Activated CD4-positive, alpha-beta memory T cell treated with anti-CD3 and anti-CD28 coated beads, Interleukin-2, amount 10 ng/mL, durations not matched to agents 7 days and 5 days (primary cell): ENCODE data around the gene TRANK1. TPM values are rescaled to one million over a fixed set of nuclear protein-coding genes. Genes with fewer than 3 reads are reported as not detected.

Source experiments
- CTCF ChIA-PET: fragments of 350-600 bp; sonication (Branson Sonifier 250); formaldehyde crosslinking; loops from one replicate; lab custom pipeline; 2021; ENCODE audit warnings: antibody characterized with exemption, inconsistent platforms; lab: Charles Lee
- POLR2A ChIA-PET: fragments of 350-600 bp; sonication (Branson Sonifier 250); formaldehyde crosslinking; loops from one replicate; lab custom pipeline; 2021; ENCODE audit warnings: antibody characterized with exemption; lab: Charles Lee
- DNase-seq: peaks from one replicate; pipeline ENCODE4 v3.0.0-alpha.2; 2020
- H3K27ac Mint-ChIP-seq: one replicate; pipeline ENCODE4 v1.8.0; 2021; ENCODE audit warnings: mild to moderate bottlenecking, mixed read lengths
- H3K27me3 Mint-ChIP-seq: one replicate; pipeline ENCODE4 v1.8.0; 2021; ENCODE audit warnings: mixed read lengths
- H3K36me3 Mint-ChIP-seq: one replicate; pipeline ENCODE4 v1.8.0; 2021; ENCODE audit warnings: low read depth, mixed read lengths
- H3K4me1 Mint-ChIP-seq: one replicate; pipeline ENCODE4 v1.8.0; 2021; ENCODE audit warnings: mixed read lengths
- H3K4me3 Mint-ChIP-seq: one replicate; pipeline ENCODE4 v1.8.0; 2021; ENCODE audit warnings: mild to moderate bottlenecking, mixed read lengths
- H3K9me3 Mint-ChIP-seq: one replicate; pipeline ENCODE4 v1.8.0; 2021; ENCODE audit warnings: mixed read lengths
- total RNA-seq, 2 experiments: library from RNA; stranded (reverse); gene quantifications; one replicate each; pipeline ENCODE4 v1.2.3, GENCODE V29; 2021

TRANK1 gene
- total RNA-seq, 2 experiments from 2014 or later = 78.6 to 85.4 TPM

- DNase-seq = no peak
- ChIA-PET CTCF (no interaction called here), POLR2A (interaction anchor here (3.7 kb wide), 1 partner anchor 119 kb away, joined by 23 read pairs; the partner anchor contains the start of genes EPM2AIP1 and MLH1)
- Mint-ChIP-seq H3K27ac (no peak overlapping the region), H3K4me3 (no peak overlapping the region), H3K9me3 (no peaks in the 10 kb centered on the region), H3K36me3 (peaks cover 31% of the 10 kb centered on the region), H3K4me1 (peaks cover 25% of the 10 kb centered on the region), H3K27me3 (peaks cover 5% of the 10 kb centered on the region)
Measured at GRCh38 chr3:36874424-36874823, 70.4 kb downstream of the TRANK1 start.

GRCh38 chr3:36871379-36872126 lies 73.3 kb downstream of the TRANK1 start:
- CTCF ChIA-PET = interaction anchor here (1.1 kb wide), 1 partner anchor 87 kb away, joined by 5 read pairs; no protein-coding TSS in a partner anchor
- H3K4me1 Mint-ChIP-seq = peaks cover 17% of the 10 kb centered on the region
- H3K4me3 Mint-ChIP-seq = no peak overlapping the region
- H3K9me3 Mint-ChIP-seq = no peaks in the 10 kb centered on the region
- no peak overlapping the region for H3K27ac Mint-ChIP-seq
- H3K27me3 Mint-ChIP-seq = peaks cover 5% of the 10 kb centered on the region
- no peak for DNase-seq
- peaks cover 35% of the 10 kb centered on the region for H3K36me3 Mint-ChIP-seq
- POLR2A ChIA-PET = no interaction called here

- DNase-seq = peak; percentile 42
- Mint-ChIP-seq H3K36me3 (peaks cover 36% of the 10 kb centered on the region), H3K27me3 (peaks cover 3% of the 10 kb centered on the region), H3K27ac (no peak overlapping the region), H3K9me3 (no peaks in the 10 kb centered on the region), H3K4me3 (no peak overlapping the region), H3K4me1 (peaks cover 17% of the 10 kb centered on the region)
- ChIA-PET CTCF (interaction anchor here (0.6 to 3.9 kb wide), 22 partner anchors 8 to 156 kb away, joined by 3 to 29 read pairs (median 4); no protein-coding TSS in a partner anchor), POLR2A (no interaction called here)
Measured at GRCh38 chr3:36868614-36869436, 76.0 kb downstream of the TRANK1 start.

- no peak for DNase-seq
- H3K4me3 Mint-ChIP-seq = no peak overlapping the region
- CTCF ChIA-PET = interaction anchor here (1.0 to 3.9 kb wide), 19 partner anchors 9 to 157 kb away, joined by 3 to 29 read pairs (median 4); no protein-coding TSS in a partner anchor
- H3K9me3 Mint-ChIP-seq = no peaks in the 10 kb centered on the region
- H3K4me1 Mint-ChIP-seq = peaks cover 17% of the 10 kb centered on the region
- POLR2A ChIA-PET = no interaction called here
- peaks cover 38% of the 10 kb centered on the region for H3K36me3 Mint-ChIP-seq
- H3K27me3 Mint-ChIP-seq = peaks cover 3% of the 10 kb centered on the region
- no peak overlapping the region for H3K27ac Mint-ChIP-seq
Measured at GRCh38 chr3:36867810-36868209, 77.0 kb downstream of the TRANK1 start.

- no peaks in the 10 kb centered on the region for H3K9me3 Mint-ChIP-seq
- peaks cover 36% of the 10 kb centered on the region for H3K36me3 Mint-ChIP-seq
- ChIA-PET POLR2A (no interaction called here), CTCF (interaction anchor here (2.6 to 3.9 kb wide), 4 partner anchors 8 to 92 kb away, joined by 10 to 29 read pairs (median 14); no protein-coding TSS in a partner anchor)
- DNase-seq = no peak
- H3K4me1 Mint-ChIP-seq = peaks cover 17% of the 10 kb centered on the region
- H3K4me3 Mint-ChIP-seq = no peak overlapping the region
- H3K27me3 Mint-ChIP-seq = no peaks in the 10 kb centered on the region
- H3K27ac Mint-ChIP-seq = no peak overlapping the region
Measured at GRCh38 chr3:36866368-36866767, 78.5 kb downstream of the TRANK1 start.

GRCh38 chr3:36864180-36865053 lies 80.4 kb downstream of the TRANK1 start:
- Mint-ChIP-seq H3K4me1 (peaks cover 17% of the 10 kb centered on the region), H3K9me3 (no peaks in the 10 kb centered on the region), H3K27ac (peak overlapping the region; percentile 48), H3K36me3 (peaks cover 47% of the 10 kb centered on the region), H3K27me3 (no peaks in the 10 kb centered on the region), H3K4me3 (no peak overlapping the region)
- POLR2A ChIA-PET = no interaction called here
- CTCF ChIA-PET = interaction anchor here (0.6 to 0.8 kb wide), 2 partner anchors 96 to 910 kb away, joined by 3 to 4 read pairs; no protein-coding TSS in a partner anchor
- DNase-seq = no peak

GRCh38 chr3:36862076-36862755 lies 82.6 kb downstream of the TRANK1 start:
- Mint-ChIP-seq H3K4me3 (no peak overlapping the region), H3K27me3 (no peaks in the 10 kb centered on the region), H3K4me1 (peaks cover 14% of the 10 kb centered on the region), H3K9me3 (no peaks in the 10 kb centered on the region), H3K27ac (no peak overlapping the region), H3K36me3 (peaks cover 56% of the 10 kb centered on the region)
- POLR2A ChIA-PET = no interaction called here
- CTCF ChIA-PET = interaction anchor here (0.6 kb wide), 1 partner anchor 159 kb away, joined by 3 read pairs; no protein-coding TSS in a partner anchor
- DNase-seq = no peak

- no peak for DNase-seq
- Mint-ChIP-seq H3K4me1 (peaks cover 3% of the 10 kb centered on the region), H3K27me3 (no peaks in the 10 kb centered on the region), H3K9me3 (no peaks in the 10 kb centered on the region), H3K36me3 (peaks cover 65% of the 10 kb centered on the region), H3K27ac (no peak overlapping the region), H3K4me3 (no peak overlapping the region)
- CTCF ChIA-PET = interaction anchor here (3.3 kb wide), 1 partner anchor 8 kb away, joined by 15 read pairs; no protein-coding TSS in a partner anchor
- POLR2A ChIA-PET = no interaction called here
Measured at GRCh38 chr3:36859494-36859893, 85.4 kb downstream of the TRANK1 start.

GRCh38 chr3:36852071-36852470 lies 92.8 kb downstream of the TRANK1 start:
- Mint-ChIP-seq H3K27ac (no peak overlapping the region), H3K9me3 (no peaks in the 10 kb centered on the region), H3K27me3 (no peaks in the 10 kb centered on the region), H3K36me3 (peaks cover 64% of the 10 kb centered on the region), H3K4me3 (no peak overlapping the region), H3K4me1 (no peaks in the 10 kb centered on the region)
- no peak for DNase-seq
- POLR2A ChIA-PET = no interaction called here
- CTCF ChIA-PET = interaction anchor here (1.2 kb wide), 1 partner anchor 16 kb away, joined by 4 read pairs; no protein-coding TSS in a partner anchor

- POLR2A ChIA-PET = no interaction called here
- peaks cover 65% of the 10 kb centered on the region for H3K36me3 Mint-ChIP-seq
Measured at GRCh38 chr3:36850743-36851142, 94.1 kb downstream of the TRANK1 start.

GRCh38 chr3:36846406-36846805 lies 98.4 kb downstream of the TRANK1 start:
- no peak for DNase-seq
- Mint-ChIP-seq H3K27me3 (no peaks in the 10 kb centered on the region), H3K4me1 (peaks cover 26% of the 10 kb centered on the region), H3K27ac (no peak overlapping the region), H3K36me3 (peaks cover 86% of the 10 kb centered on the region), H3K9me3 (peaks cover 2% of the 10 kb centered on the region), H3K4me3 (no peak overlapping the region)
- CTCF ChIA-PET = interaction anchor here (1.7 kb wide), 1 partner anchor 22 kb away, joined by 5 read pairs; no protein-coding TSS in a partner anchor
- POLR2A ChIA-PET = no interaction called here

More at GRCh38 chr3:36850743-36851142, 94.1 kb downstream of the TRANK1 start:
- no peak for DNase-seq
- no peaks in the 10 kb centered on the region for H3K4me1 Mint-ChIP-seq
- CTCF ChIA-PET = interaction anchor here (1.2 to 1.3 kb wide), 2 partner anchors 17 to 18 kb away, joined by 4 read pairs; no protein-coding TSS in a partner anchor
- no peak overlapping the region for H3K27ac Mint-ChIP-seq
- H3K4me3 Mint-ChIP-seq = no peak overlapping the region
- no peaks in the 10 kb centered on the region for H3K9me3 Mint-ChIP-seq
- no peaks in the 10 kb centered on the region for H3K27me3 Mint-ChIP-seq
